NB4 (cell line): Measurements from ENCODE around the gene KRT75.
"Not testable (repeated sequence)": the region's sequence is repeated elsewhere in the genome, so short reads cannot be mapped to it uniquely, and the experiment has no call there.

Experiments
- DNase-seq: peaks from one replicate; pipeline ENCODE4 v3.0.0; 2010; ENCODE audit warnings: low read depth
- H3K4me3 ChIP-seq: one replicate; pipeline ENCODE4 v1.5.1; 2011; ENCODE audit warnings: mild to moderate bottlenecking, low read depth, low read length, moderate library complexity
- MYC ChIP-seq: IDR thresholded peaks from 2 replicates; pipeline ENCODE4 v1.6.1; 2011; ENCODE audit warnings: low read depth, low read length
- POLR2A ChIP-seq: IDR thresholded peaks from 2 replicates; pipeline ENCODE4 v1.6.1; 2011; ENCODE audit warnings: mild to moderate bottlenecking; ENCODE audit not compliant: insufficient read length; ENCODE audit errors: extremely low read depth
- TF ChIP-seq, protein P1 (sequence below): IDR thresholded peaks from 2 replicates; pipeline ENCODE4 v1.6.1; 2011; ENCODE audit warnings: low read depth, low read length
- TF ChIP-seq, protein P2 (sequence below): IDR thresholded peaks from one replicate; pipeline ENCODE4 v1.5.1; 2012; ENCODE audit warnings: low read depth, low read length

Gene KRT75

DNA sequence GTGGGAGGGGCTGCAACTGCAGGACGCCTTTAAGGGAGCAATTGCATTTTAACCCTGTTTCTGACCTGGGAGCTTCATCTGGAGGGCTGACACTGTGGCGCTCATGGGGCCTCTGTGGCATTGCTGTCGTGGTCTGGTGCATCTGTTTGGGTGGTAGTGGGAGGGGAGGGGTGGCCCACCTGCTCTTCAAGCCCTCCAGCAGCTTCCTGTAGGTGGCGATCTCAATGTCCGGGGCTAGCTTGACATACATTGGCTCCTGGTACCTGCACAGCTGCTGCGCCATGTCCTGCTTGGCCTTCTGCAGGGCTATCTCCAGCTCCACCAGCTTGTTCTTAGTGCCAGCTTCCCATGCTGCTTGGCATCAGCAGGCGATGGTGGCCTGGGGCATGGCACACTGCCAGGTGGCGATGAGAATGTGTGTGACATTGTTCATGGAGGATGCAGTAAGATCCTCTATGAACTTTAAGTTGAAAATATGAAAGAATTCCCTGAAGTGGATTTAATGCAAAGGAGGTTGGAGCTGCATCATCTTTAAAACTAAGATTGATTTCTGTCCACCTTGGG, 20.3 kb downstream of the KRT75 start:
- H3K4me3 ChIP-seq: no peak overlapping the region
- TF ChIP-seq, protein P1, sequence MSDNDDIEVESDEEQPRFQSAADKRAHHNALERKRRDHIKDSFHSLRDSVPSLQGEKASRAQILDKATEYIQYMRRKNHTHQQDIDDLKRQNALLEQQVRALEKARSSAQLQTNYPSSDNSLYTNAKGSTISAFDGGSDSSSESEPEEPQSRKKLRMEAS: no peak
- TF ChIP-seq MYC (no peak), POLR2A (no peak)
- TF ChIP-seq, protein P2, sequence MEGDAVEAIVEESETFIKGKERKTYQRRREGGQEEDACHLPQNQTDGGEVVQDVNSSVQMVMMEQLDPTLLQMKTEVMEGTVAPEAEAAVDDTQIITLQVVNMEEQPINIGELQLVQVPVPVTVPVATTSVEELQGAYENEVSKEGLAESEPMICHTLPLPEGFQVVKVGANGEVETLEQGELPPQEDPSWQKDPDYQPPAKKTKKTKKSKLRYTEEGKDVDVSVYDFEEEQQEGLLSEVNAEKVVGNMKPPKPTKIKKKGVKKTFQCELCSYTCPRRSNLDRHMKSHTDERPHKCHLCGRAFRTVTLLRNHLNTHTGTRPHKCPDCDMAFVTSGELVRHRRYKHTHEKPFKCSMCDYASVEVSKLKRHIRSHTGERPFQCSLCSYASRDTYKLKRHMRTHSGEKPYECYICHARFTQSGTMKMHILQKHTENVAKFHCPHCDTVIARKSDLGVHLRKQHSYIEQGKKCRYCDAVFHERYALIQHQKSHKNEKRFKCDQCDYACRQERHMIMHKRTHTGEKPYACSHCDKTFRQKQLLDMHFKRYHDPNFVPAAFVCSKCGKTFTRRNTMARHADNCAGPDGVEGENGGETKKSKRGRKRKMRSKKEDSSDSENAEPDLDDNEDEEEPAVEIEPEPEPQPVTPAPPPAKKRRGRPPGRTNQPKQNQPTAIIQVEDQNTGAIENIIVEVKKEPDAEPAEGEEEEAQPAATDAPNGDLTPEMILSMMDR: peak; percentile 16
- DNase-seq: no peak

DNA sequence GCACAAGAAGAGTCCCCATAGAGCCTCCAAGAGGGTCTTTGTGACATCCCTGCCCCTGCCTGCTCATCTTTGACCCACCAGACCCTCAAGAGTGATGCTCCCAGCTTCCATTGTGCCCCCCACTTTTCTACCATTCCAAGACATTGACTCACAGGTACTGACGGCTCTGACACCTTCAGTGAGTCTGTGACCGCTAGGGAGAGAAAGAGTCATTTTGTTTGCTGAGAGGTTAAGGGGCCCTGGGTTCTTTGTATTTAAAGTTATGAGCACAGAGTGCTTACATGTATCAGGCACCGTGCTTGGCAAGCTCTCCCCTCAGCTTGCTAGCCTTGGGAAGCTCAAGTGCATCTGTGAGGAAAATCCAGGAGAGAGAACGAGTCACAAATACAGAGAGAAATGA, 21.0 kb downstream of the KRT75 start:
- no peak overlapping the region for H3K4me3 ChIP-seq
- TF ChIP-seq, protein P2: no peak
- no peak for TF ChIP-seq POLR2A
- TF ChIP-seq, protein P1: no peak
- TF ChIP-seq MYC: no peak
- no peak for DNase-seq

DNA sequence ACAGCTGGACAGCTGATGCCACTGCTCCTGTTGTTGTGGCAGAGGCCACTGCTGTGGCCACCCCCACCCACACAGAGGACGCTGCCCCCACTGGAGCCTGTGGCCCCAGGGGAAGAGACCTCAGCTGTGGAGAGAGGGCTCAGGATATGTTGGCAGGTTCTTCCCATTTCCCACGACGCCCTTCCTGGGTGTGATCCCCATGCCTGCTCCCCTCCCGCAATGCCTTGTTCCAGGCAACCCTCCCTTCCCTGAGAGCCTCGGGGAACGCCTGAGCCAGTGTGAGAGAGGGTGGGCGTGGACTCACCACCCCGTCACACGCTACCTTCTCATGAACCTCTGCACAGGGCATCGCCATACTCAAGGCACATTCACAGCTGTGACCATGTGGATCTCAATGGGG, 22.4 kb downstream of the KRT75 start:
- no peak for DNase-seq

DNA sequence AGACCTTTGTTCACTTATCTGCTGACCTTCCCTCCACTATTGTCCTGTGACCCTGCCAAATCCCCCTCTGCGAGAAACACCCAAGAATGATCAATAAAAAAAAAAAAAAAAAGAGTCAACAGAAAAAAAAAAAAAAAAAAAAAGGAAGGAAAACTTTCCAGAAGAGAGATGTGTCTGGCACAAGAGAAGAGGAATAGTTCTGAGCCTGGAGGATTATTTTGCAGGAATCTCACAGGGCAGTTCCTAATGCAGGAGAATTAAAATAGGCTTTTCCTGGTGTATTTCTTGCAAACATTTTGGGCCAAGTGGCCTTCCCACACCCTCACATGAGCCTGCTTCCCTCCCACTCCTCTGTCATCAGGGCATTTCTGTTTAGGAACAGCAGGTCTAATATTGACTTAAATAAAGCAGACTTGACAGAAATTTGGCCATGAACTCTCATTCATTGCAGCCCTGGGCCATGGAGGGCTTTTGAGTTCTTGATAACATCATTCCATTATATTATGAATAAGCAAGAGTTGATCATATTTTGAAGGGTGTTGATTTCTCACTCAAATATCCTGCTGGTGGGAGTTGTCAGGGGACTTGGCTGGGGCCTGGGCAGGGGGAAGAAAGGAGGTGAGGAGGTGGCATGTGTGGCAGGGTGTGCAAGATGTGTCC, 23.5 kb downstream of the KRT75 start:
- not testable (repeated sequence) for DNase-seq, H3K4me3 ChIP-seq

More for the DNA sequence above, 22.4 kb downstream of the KRT75 start:
- TF ChIP-seq MYC: no peak
- TF ChIP-seq, protein P1: no peak
- TF ChIP-seq, protein P2: no peak
- TF ChIP-seq POLR2A: no peak
- H3K4me3 ChIP-seq: no peak overlapping the region

DNA sequence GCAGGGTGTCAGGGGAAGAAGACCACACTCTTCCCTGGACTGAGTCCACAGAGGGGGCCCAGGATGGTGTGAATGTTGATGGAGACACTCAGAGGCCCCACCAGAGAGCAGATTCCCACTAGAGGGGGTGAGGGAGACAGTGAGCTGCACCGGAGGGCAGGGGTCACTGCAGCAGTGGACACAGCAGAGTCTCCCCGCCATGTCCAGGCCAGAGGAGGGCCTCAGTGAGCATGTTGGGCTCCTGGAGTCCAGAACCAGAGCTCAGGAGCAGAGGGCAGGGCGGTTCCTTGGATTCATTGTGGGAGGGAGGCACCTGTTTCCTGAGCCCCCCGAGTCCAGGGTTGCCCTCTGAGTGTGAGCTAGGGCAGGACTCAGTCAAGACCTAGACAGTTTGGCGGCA, 26.3 kb downstream of the KRT75 start:
- H3K4me3 ChIP-seq: no peak overlapping the region
- TF ChIP-seq, protein P2: no peak
- TF ChIP-seq, protein P1: no peak
- TF ChIP-seq MYC: no peak
- no peak for TF ChIP-seq POLR2A
- DNase-seq: no peak

DNA sequence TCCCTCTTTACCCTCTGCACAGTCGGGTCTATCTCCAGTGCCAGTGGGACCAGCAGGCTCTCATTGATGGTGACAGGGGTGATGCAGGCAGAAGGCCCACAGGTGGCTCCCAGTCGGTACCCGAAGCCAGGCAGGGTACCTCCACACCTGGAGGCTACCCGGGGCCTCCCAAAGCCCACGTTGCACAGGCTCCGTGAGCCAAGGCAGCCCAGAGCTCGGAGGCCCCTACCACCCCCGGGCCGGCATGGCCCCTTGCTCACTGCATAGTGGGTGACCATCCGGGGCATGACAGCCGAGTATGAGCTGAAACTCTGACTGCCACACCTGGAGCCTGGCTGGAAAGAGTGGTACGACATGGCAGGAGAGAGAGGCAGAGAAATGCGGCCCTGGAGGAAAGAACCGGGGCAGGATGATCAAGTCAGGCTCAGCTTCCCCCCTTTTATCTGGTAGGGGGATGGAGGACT, 28.2 kb downstream of the KRT75 start, which contains the start of gene KRT82:
Gene KRT82 (minus strand): TSS at position 414 of the 464 bp plus-strand sequence. CDS start 58 bp downstream, at position 356.
- DNase-seq: no peak
- no peak for TF ChIP-seq MYC
- TF ChIP-seq, protein P1: no peak
- TF ChIP-seq, protein P2: no peak
- no peak for TF ChIP-seq POLR2A
- no peak within 1 kb of the TSS for H3K4me3 ChIP-seq
